Activated T-helper 9 cell treated with anti-CD3 and anti-CD28 coated beads, Interleukin-2, amount 50 U/mL, for 16 hours (primary cell): ENCODE measurements around the gene DIO1.

Experiments used
- DNase-seq: peaks from one replicate; pipeline ENCODE4 v3.0.0-alpha.2; 2020; ENCODE audit warnings: low read depth

The DIO1 gene

GRCh38 chr1:53942127-53942957 lies 48.4 kb downstream of the DIO1 start:
- no peak for DNase-seq

- DNase-seq = no peak
Observed at GRCh38 chr1:53943090-53943489, 49.1 kb downstream of the DIO1 start.

GRCh38 chr1:53943490-53944043 lies 49.6 kb downstream of the DIO1 start:
- DNase-seq = no peak

DNA sequence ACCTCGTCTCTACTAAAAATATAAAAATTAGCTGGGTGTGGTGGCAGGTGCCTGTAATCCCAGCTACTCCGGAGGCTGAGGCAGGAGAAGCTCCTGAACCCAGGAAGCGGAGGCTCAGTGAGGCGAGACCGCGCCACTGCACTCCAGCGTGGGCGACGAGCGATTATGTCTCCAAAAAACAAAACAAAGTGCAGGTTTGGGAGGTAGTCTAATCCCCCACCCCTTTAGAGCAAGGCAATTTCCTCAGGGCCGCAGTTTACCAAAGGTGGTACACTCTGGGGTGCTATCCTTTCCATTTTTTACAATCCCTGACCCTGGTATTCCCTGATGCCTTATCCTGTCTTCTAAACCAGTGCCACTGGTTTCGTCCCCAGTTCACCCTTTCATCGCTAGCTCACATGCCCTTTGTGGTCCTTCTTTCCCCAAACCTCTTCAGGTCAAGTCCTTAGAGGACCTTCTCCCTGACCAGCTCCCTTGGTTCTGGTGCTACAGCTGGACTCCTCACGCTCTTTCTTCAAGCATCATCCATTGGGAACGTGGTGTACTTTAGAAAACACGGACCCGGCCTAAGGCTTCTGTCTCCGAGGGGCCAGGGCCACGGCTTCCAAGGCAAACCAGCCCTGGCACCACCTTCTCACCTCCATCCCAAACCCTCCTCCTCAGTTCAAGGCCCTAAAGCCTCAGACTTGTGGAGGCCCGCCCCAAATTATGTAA lies 50.6 kb downstream of the DIO1 start:
- no peak for DNase-seq

DNA sequence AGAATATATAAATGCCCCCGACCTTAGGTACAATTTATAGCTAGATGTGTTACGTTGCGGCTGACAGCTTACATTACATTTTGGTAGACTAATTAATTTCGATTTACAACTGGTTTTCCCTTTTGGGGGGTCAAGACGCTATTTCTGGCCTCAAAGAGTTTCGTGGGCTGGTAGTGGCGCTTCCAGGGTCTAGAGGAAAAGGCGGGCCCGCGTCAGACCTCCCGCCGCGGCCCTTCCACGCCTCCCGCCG lies 51.1 kb downstream of the DIO1 start:
- DNase-seq = no peak

- peak; percentile 98 for DNase-seq
Observed at GRCh38 chr1:53945433-53946251, 51.7 kb downstream of the DIO1 start, which contains the start of gene IFT25. Gene IFT25 (minus strand): TSS chr1:53945699. CDS start chr1:53940082, 5,617 bp downstream.

GRCh38 chr1:53946252-53947171 lies 52.5 kb downstream of the DIO1 start, which contains the start of gene LRRC42:
Gene LRRC42 (plus strand): TSS chr1:53946350. CDS start chr1:53952000, 5,650 bp downstream.
- no peak for DNase-seq

DNA sequence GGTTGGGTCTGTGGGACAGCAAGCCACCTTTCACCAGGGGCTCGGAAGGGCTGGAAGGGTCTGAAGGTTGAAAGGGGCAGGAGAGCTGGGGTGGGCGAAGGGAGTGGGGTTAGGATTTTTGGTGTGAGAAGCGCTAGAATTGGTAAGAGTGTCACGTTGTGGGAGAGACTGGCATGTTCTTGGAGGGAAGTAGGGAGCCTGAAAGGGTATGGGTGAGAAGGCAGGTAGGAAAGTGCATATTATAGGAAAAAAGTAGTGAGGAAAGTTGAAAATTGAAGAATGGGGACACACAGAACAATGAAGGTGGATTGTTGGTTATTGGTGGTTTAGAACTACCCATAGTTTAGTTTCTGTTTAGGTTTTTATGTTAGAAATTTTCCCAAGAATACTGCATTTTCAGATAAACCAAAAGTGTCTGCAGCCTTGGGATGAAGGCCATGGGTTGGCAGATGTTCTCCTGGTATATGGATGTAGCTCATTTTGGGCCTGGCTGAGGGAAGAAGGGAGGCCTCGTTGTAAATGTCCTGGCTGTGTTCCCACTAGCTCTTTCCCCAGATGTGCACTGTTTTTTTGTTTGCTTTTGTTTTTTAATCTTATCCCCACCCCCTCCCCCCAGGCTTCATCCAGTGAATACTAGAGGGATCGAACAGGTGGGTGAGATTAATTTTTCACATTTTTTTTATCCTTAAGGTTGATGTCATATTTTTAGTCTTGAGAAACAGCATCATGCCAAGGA lies 53.4 kb downstream of the DIO1 start:
- DNase-seq = no peak

DNA sequence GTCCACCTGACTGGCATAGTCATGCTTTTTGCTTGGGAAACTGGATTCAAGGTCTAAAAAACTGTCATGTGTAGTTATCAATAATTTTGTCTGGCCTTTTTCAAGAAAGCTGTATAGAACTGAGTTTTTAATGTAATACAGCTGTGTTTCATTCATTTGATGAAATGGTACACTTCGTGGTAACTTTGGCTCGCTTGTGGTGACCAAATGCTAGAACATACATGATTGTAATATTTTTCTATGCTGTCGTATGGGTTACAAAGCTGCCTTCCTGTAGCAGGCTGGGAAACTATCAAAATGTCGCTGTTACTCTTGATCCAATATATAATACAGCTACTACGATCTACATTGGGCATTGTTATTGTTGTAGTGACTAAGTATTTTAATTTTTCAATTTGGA lies 54.3 kb downstream of the DIO1 start:
- DNase-seq = no peak

GRCh38 chr1:53949023-53949990 lies 55.3 kb downstream of the DIO1 start:
- DNase-seq = no peak

DNA sequence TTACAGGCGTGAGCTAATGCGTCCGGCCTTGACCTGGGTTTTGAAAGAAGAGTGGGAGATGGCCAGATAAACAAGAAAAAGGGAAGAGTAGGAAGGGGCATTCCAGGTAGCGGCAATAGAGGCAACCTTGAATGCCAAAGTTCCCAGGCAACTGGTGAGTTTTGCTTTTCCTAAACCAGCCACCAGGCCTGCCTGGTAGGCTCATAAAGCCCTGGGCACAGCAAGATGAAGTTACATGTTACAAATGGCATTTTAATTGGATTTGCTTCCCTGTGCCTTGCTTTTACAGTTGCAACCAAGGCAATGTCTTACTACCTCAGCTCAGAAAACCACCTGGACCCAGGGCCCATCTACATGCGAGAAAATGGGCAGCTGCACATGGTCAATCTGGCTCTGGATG lies 57.7 kb downstream of the DIO1 start:
- DNase-seq = no peak

DNA sequence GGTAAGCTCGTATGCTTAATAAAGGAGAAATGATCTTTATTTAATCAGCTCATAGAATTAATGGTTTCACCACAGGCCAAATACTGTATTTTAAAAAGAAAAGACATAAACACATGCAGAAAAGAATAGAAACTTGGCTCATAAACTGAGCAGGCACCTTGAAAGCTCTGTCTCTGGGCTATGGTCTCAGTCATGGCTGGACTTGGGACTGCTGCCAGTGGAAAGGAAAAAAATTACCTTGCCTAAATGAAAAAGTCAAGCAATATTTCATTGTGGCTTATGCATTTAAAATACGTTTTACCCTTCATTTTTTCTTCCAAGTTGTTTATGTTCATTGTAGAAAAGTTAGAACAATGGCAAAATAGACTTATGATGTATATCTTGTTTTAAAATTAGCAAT lies 60.1 kb downstream of the DIO1 start:
- no peak for DNase-seq

GRCh38 chr1:53956308-53957168 lies 62.6 kb downstream of the DIO1 start:
- no peak for DNase-seq

DNA sequence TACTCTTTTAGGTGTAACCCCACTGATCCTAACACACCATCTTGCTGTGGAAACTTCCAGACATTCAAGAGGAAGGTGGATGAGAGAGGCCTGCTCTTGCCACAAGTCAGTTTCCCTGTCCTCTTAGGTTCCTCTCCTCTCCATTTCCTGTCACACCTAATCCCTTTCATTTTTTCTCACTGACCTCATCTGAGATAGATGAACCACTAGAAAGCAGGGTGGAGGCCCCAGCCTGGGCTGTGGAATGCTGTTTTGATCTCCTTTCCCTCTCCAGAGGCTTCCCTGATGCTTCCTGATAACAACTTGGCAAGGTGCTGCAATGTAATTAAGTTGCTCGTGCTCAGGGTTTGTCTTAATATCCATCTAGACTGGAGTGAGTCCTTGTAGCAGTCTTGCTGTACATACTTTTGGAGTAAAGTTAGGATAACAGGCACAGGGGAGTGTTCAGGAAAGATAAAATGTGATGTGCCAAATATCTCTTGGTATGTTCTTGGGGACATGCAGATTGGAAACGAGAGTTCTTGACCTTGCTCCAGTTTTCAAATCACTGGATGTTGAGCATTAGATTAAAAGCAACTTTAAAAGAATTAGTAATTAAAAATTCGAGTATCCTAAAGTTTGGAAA lies 63.3 kb downstream of the DIO1 start:
- DNase-seq = no peak

- no peak for DNase-seq
Observed at GRCh38 chr1:53959664-53960250, 65.8 kb downstream of the DIO1 start.
